Activated T-cell treated with anti-CD3 and anti-CD28 coated beads, Interleukin-2, amount 50 U/mL, for 72 hours (primary cell): ENCODE data around the gene STMN3. TPM values are rescaled to one million over a fixed set of nuclear protein-coding genes. Genes with fewer than 3 reads are reported as not detected.
"Not testable (repeated sequence)": the region's sequence is repeated elsewhere in the genome, so short reads cannot be mapped to it uniquely, and the experiment has no call there.

ENCODE experiments used
- ATAC-seq, 2 donors: fragments of 150-1000 bp; cut with Tn5 transposase; replicated peaks in 1 of 2; 2 replicates each; pipeline ENCODE4 v1.10.0; 2021; ENCODE audit warnings: moderate library complexity in 2 of 2, mild to moderate bottlenecking in 1 of 2
- DNase-seq, 2 donors: peaks; one replicate each; pipeline ENCODE4 v3.0.0; 2021 to 2022; ENCODE audit warnings: mixed read lengths in 1 of 2
- H3K27ac Mint-ChIP-seq: one replicate; pipeline ENCODE4 v1.8.0; 2022; ENCODE audit warnings: mild to moderate bottlenecking, moderate library complexity, mixed read lengths
- H3K27me3 Mint-ChIP-seq: one replicate; pipeline ENCODE4 v1.8.0; 2022; ENCODE audit warnings: low read depth, mixed read lengths
- H3K36me3 Mint-ChIP-seq, 2 donors: one replicate each; pipeline ENCODE4 v1.8.0; 2022; ENCODE audit warnings: mixed read lengths in 2 of 2, mild to moderate bottlenecking in 1 of 2; ENCODE audit not compliant: insufficient read depth in 2 of 2
- H3K4me1 Mint-ChIP-seq: one replicate; pipeline ENCODE4 v1.8.0; 2022; ENCODE audit warnings: low read depth, mixed read lengths
- H3K4me3 Mint-ChIP-seq, 2 donors: one replicate each; pipeline ENCODE4 v1.8.0; 2022; ENCODE audit warnings: mild to moderate bottlenecking in 2 of 2, mixed read lengths in 2 of 2, moderate library complexity in 2 of 2
- H3K9me3 Mint-ChIP-seq, 2 donors: one replicate each; pipeline ENCODE4 v1.8.0; 2022; ENCODE audit warnings: mixed read lengths in 2 of 2
- total RNA-seq, 2 donors: library from RNA; stranded (reverse); gene quantifications; one replicate each; pipeline ENCODE4 v1.2.3, GENCODE V29; 2022

Gene STMN3
- total RNA-seq, 2 donors from 2014 or later: 14.4 to 21.8 TPM

DNA sequence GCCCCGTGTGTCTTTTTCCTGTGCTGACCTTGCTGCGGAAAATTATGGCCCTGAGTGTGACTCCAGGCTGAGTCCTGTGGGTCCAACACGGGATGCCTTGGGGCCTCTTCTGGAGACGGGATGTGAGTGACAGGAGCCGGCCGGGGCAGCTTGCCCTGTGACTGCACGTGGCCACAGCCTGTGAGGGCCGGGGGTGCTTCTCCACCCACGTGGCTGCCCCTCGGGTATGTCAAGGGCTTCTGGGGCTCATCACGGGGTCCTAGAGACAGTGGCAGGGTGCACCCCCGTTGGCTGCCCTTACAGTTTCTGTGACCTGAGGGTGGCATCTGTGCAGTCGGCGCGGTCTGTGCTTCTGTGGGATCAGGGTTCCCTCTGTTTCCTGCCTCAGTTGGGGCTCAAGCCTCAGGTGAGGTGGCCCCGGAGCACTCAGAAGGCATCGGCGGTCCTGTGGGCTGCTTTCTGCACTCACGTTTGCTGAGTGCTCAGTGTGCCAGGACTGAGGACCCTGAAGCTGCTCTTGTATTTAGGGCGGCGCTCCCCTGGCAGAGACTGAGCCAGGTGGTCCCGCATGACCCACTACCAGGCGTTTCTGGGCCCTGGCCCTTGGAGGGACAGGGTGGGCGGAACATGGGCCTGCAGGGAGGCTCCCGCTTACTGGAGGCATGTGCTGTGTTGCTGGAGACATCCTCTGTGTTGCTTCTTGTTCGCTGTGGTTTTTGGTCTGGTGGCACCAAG lies 10.3 kb upstream of the STMN3 start:
- DNase-seq: no peak
- Mint-ChIP-seq H3K4me1 (peaks cover 17% of the 10 kb centered on the region), H3K27me3 (no peaks in the 10 kb centered on the region), H3K36me3 (peaks cover 0 to 9% of the 10 kb centered on the region in 2 donors), H3K27ac (no peak overlapping the region), H3K4me3 (no peak overlapping the region), H3K9me3 (no peaks in the 10 kb centered on the region)
- ATAC-seq: no peak

DNA sequence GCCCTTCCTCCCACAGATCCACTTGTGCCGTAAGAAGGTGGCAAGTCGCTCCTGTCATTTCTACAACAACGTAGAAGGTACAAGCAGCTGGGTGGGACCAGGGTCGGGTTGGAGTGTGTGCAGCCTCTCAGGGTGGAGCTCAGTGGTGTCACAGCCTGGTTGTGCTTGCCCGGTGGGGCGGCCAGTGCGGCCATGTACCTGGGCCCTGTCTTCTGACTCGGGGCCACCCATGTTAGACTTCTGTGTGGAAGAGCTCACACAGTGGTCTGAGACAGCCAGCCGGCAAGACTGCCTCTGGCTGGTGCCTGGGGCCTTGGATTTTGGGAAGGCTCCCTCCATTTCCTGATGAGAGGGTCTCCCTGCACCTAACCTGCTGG lies 9.6 kb upstream of the STMN3 start:
- ATAC-seq (no peak), DNase-seq (no peak)
- Mint-ChIP-seq H3K27me3 (no peaks in the 10 kb centered on the region), H3K4me1 (peaks cover 17% of the 10 kb centered on the region), H3K4me3 (no peak overlapping the region), H3K36me3 (peaks cover 0 to 4% of the 10 kb centered on the region in 2 donors), H3K27ac (no peak overlapping the region), H3K9me3 (no peaks in the 10 kb centered on the region)

DNA sequence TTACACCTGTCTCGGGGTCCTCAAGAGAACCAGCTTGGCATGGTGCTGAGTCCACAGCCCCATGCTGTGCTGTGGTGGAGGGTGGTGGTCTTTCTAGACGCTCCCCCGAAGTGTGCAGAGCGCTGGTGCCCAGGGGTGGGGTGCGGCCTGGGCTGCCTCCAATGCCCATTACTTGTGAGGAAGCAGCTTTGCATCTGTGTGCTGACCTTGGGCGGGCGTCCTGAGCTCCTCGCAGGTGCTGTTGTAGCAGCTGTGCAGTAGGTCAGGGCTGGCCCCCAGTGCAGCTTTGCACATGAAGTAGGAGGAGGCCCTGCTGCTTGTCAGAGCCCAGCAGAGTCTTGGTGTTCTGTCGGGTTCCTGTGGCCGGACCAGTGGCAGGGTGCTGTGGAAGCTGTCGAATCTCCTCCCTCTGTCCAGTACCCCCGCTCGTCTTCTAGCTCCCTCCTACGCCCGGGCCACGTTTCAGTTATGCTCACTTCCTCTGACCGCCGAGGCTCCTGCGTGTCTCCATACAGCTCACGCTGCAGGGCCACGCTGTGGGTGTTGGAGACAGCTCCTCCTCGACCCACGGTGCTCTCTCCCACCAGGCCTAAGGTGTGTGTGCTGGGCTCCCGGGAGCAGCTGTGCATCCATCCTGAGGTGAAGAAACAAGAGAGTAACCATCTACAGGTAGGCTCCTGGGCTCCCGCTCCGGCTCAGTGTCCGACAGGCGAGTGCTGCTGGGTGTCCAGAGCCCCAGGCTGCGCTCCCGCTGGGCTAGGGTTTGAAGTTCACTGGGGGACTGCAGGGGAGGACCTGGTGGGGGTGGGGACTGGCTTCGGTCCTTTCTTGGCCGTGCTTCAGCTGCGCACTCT lies 9.0 kb upstream of the STMN3 start:
- DNase-seq (no peak), ATAC-seq (no peak)
- H3K27me3 Mint-ChIP-seq: no peaks in the 10 kb centered on the region
- no peaks in the 10 kb centered on the region for H3K9me3 Mint-ChIP-seq
- H3K4me1 Mint-ChIP-seq: peaks cover 17% of the 10 kb centered on the region
- H3K4me3 Mint-ChIP-seq: no peak overlapping the region
- H3K27ac Mint-ChIP-seq: no peak overlapping the region
- peaks cover 0 to 4% of the 10 kb centered on the region in 2 donors for H3K36me3 Mint-ChIP-seq

DNA sequence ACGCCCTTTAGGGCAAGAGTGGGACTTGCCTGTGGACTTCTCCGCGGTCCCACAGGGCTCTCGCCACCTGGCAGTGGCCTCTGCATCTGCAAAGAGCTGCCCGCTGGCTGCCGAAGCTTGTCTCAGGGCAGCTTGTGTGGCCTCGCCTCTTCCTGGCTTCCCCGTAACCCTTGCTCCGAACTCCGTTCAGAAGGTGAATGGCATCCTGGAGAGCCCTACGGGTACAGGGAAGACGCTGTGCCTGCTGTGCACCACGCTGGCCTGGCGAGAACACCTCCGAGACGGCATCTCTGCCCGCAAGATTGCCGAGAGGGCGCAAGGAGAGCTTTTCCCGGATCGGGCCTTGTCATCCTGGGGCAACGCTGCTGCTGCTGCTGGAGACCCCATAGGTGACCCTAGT lies 7.9 kb upstream of the STMN3 start:
- Mint-ChIP-seq H3K4me3 (no peak overlapping the region), H3K9me3 (no peaks in the 10 kb centered on the region), H3K27ac (no peak overlapping the region), H3K36me3 (peaks cover 0 to 2% of the 10 kb centered on the region in 2 donors), H3K4me1 (peaks cover 17% of the 10 kb centered on the region), H3K27me3 (no peaks in the 10 kb centered on the region)
- no peak for DNase-seq
- no peak for ATAC-seq

GRCh38 chr20:63660622-63661021 lies 7.4 kb upstream of the STMN3 start:
- DNase-seq: no peak
- Mint-ChIP-seq H3K4me1 (peaks cover 17% of the 10 kb centered on the region), H3K4me3 (peak overlapping the region in 1 of 2 donors; percentile 17), H3K27ac (no peak overlapping the region), H3K27me3 (no peaks in the 10 kb centered on the region), H3K36me3 (peaks cover 0 to 2% of the 10 kb centered on the region in 2 donors), H3K9me3 (no peaks in the 10 kb centered on the region)
- ATAC-seq: no peak

GRCh38 chr20:63660174-63660573 lies 7.0 kb upstream of the STMN3 start:
- DNase-seq, H3K27me3 Mint-ChIP-seq, H3K9me3 Mint-ChIP-seq, H3K36me3 Mint-ChIP-seq, H3K27ac Mint-ChIP-seq, ATAC-seq: not testable (repeated sequence)
- Mint-ChIP-seq H3K4me3 (peak overlapping the region; percentile 90 to 98), H3K4me1 (peaks cover 17% of the 10 kb centered on the region)

GRCh38 chr20:63659370-63659769 lies 6.1 kb upstream of the STMN3 start:
- H3K27ac Mint-ChIP-seq: peak overlapping the region; percentile 54
- H3K4me1 Mint-ChIP-seq: peaks cover 24% of the 10 kb centered on the region
- ATAC-seq (no peak), DNase-seq (no peak)
- H3K36me3 Mint-ChIP-seq: no peaks in the 10 kb centered on the region
- no peaks in the 10 kb centered on the region for H3K27me3 Mint-ChIP-seq
- H3K9me3 Mint-ChIP-seq: no peaks in the 10 kb centered on the region
- peak overlapping the region; percentile 90 to 98 for H3K4me3 Mint-ChIP-seq

- Mint-ChIP-seq H3K4me3 (peak overlapping the region; percentile 90 to 98), H3K27ac (peak overlapping the region; percentile 90), H3K4me1 (peaks cover 30% of the 10 kb centered on the region), H3K36me3 (no peaks in the 10 kb centered on the region), H3K9me3 (no peaks in the 10 kb centered on the region), H3K27me3 (no peaks in the 10 kb centered on the region)
- ATAC-seq (peak; percentile 10 to 14), DNase-seq (no peak)
Measured at GRCh38 chr20:63658749-63659187, 5.5 kb upstream of the STMN3 start.

GRCh38 chr20:63657937-63658748 lies 4.9 kb upstream of the STMN3 start, which contains the start of gene RTEL1:
RTEL1 (plus strand) TSS chr20:63658312; CDS start chr20:63659403, 1,091 bp downstream.
- DNase-seq (peak; percentile 89 to 92), ATAC-seq (peak; percentile 88 to 90)
- no peaks in the 10 kb centered on the region for H3K9me3 Mint-ChIP-seq
- H3K27ac Mint-ChIP-seq: peak within 1 kb of the TSS; percentile 90
- peak within 1 kb of the TSS; percentile 90 to 98 for H3K4me3 Mint-ChIP-seq
- H3K4me1 Mint-ChIP-seq: peaks cover 31% of the 10 kb centered on the region
- H3K27me3 Mint-ChIP-seq: no peaks in the 10 kb centered on the region
- H3K36me3 Mint-ChIP-seq: no peaks in the 10 kb centered on the region

DNA sequence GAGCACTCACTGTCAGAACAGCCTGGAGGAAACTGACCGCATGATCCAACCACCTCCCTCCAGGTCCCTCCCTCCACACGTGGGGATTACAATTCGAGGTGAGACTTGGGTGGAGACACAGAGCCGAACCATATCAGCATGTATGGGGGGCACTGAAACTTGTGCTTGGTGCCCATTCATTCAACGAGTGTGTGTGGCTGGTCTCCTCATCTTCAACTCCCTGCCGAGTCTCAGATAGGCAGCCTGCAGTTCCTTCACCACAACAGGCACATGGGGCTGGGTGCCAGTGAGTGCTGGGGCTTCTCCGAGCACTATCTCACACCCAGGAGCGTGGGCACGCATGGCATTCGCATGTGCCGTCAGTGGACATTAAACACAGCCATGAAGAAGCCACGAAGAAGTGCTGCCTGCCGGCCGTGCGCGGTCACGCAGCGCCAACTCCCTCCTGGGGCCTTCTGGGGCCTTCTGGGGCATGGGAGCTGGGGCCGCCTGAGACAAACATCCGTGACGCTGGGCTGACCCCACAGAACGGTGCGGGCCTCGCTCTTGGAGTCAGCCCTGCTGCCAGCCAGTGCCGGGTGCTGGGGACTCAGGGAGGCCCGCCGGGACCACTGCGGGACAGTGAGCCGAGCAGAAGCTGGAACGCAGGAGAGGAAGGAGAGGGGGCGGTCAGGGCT lies 4.2 kb upstream of the STMN3 start:
- Mint-ChIP-seq H3K27me3 (no peaks in the 10 kb centered on the region), H3K9me3 (no peaks in the 10 kb centered on the region), H3K4me3 (peak overlapping the region; percentile 90 to 98), H3K27ac (peak overlapping the region; percentile 90), H3K4me1 (peaks cover 31% of the 10 kb centered on the region), H3K36me3 (no peaks in the 10 kb centered on the region)
- DNase-seq (no peak), ATAC-seq (no peak)

GRCh38 chr20:63656451-63656850 lies 3.2 kb upstream of the STMN3 start:
- no peaks in the 10 kb centered on the region for H3K27me3 Mint-ChIP-seq
- no peak overlapping the region for H3K27ac Mint-ChIP-seq
- no peak for DNase-seq
- peak overlapping the region; percentile 90 to 98 for H3K4me3 Mint-ChIP-seq
- no peaks in the 10 kb centered on the region for H3K9me3 Mint-ChIP-seq
- no peak for ATAC-seq
- H3K4me1 Mint-ChIP-seq: peaks cover 35% of the 10 kb centered on the region
- H3K36me3 Mint-ChIP-seq: no peaks in the 10 kb centered on the region

DNA sequence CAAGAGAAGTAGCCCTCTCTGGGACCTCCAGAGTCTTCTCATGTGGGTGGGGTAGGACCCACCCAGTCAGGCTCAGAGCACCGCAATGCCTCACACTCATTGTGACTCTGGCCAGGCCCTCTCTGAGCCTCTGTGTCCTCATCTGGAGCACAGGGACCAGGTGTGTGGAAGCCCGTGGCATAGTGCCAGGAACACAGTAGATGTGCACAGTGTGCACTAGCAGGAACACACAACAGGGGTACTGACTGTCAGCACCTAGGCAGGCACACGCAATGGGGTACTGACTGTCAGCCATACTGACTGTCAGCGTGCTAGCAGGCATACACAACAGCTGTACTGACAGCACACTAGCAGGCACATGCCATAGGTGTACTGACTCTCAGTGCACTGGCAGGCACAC lies 2.0 kb upstream of the STMN3 start:
- no peak overlapping the region for H3K27ac Mint-ChIP-seq
- no peak for DNase-seq
- no peaks in the 10 kb centered on the region for H3K36me3 Mint-ChIP-seq
- H3K9me3 Mint-ChIP-seq: no peaks in the 10 kb centered on the region
- H3K27me3 Mint-ChIP-seq: no peaks in the 10 kb centered on the region
- ATAC-seq: no peak
- H3K4me3 Mint-ChIP-seq: no peak overlapping the region
- H3K4me1 Mint-ChIP-seq: peaks cover 33% of the 10 kb centered on the region
